PFSK-1 (cell line): ENCODE measurements around the gene COLEC11.

Experiments
- POLR2AphosphoS5 ChIP-seq: IDR thresholded peaks from 2 replicates; pipeline ENCODE4 v1.6.1; 2012; ENCODE audit warnings: low read depth, mild to moderate bottlenecking, control low read depth, low read length, moderate library complexity
- SIN3A ChIP-seq: IDR thresholded peaks from 2 replicates; pipeline ENCODE4 v1.6.1; 2012; ENCODE audit warnings: mild to moderate bottlenecking, low read length, moderate library complexity, borderline replicate concordance; ENCODE audit not compliant: insufficient read depth
- TAF1 ChIP-seq: IDR thresholded peaks from 2 replicates; pipeline ENCODE4 v1.6.1; 2012; ENCODE audit warnings: low read length, control low read depth, borderline replicate concordance; ENCODE audit not compliant: insufficient read depth
- TF ChIP-seq, protein P1 (sequence below), 2 experiments: IDR thresholded peaks; 2 replicates each; pipeline versions ENCODE4 v1.6.1 to v1.8.0; 2011 to 2012; ENCODE audit warnings: low read depth in 2 of 2, low read length in 2 of 2, control low read depth in 1 of 2, inconsistent platforms in 1 of 2, mild to moderate bottlenecking in 1 of 2, moderate library complexity in 1 of 2; ENCODE audit not compliant: insufficient read depth in 1 of 2

DNA sequence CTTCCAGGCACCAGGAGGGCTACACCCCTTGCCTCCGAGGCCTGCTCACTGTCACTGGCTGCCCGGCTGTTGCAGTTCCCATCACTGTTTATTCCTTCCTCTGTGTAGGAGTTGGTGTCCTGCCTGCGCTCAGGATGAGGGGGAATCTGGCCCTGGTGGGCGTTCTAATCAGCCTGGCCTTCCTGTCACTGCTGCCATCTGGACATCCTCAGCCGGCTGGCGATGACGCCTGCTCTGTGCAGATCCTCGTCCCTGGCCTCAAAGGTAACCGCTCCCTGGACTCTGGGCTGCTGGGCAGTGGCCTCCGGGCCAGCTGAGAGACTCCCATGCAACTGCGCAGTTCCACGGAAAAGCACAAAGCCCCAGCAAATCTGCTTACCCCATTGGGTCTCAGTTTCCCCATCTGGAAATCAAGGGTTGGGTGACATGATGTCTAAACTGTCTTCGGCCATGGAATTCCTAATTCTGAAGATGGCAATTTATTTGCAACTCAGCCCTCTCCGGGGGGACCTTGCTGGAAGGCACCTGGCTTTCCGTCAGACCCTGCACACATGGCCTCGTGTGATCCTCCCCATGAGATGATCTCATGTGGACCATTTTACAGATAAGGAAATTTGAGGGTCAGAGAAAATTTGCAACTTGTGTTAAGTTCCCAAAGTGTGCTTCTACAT lies 9.4 kb downstream of the COLEC11 start:
- no peak for TF ChIP-seq SIN3A
- TF ChIP-seq, protein P1, sequence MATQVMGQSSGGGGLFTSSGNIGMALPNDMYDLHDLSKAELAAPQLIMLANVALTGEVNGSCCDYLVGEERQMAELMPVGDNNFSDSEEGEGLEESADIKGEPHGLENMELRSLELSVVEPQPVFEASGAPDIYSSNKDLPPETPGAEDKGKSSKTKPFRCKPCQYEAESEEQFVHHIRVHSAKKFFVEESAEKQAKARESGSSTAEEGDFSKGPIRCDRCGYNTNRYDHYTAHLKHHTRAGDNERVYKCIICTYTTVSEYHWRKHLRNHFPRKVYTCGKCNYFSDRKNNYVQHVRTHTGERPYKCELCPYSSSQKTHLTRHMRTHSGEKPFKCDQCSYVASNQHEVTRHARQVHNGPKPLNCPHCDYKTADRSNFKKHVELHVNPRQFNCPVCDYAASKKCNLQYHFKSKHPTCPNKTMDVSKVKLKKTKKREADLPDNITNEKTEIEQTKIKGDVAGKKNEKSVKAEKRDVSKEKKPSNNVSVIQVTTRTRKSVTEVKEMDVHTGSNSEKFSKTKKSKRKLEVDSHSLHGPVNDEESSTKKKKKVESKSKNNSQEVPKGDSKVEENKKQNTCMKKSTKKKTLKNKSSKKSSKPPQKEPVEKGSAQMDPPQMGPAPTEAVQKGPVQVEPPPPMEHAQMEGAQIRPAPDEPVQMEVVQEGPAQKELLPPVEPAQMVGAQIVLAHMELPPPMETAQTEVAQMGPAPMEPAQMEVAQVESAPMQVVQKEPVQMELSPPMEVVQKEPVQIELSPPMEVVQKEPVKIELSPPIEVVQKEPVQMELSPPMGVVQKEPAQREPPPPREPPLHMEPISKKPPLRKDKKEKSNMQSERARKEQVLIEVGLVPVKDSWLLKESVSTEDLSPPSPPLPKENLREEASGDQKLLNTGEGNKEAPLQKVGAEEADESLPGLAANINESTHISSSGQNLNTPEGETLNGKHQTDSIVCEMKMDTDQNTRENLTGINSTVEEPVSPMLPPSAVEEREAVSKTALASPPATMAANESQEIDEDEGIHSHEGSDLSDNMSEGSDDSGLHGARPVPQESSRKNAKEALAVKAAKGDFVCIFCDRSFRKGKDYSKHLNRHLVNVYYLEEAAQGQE (IDR thresholded peaks at IDR 0.05; ENCODE audit: insufficient read depth in 1 of 2, low read depth in 2 of 2, low read length in 2 of 2): no peak
- no peak for TF ChIP-seq POLR2AphosphoS5
- TF ChIP-seq TAF1: no peak
